ENCODE data around the gene ZNF641. TPM values are rescaled to one million over a fixed set of nuclear protein-coding genes. Genes with fewer than 3 reads are reported as not detected.

ZNF641 gene
- total RNA-seq: 6.5 TPM

DNA sequence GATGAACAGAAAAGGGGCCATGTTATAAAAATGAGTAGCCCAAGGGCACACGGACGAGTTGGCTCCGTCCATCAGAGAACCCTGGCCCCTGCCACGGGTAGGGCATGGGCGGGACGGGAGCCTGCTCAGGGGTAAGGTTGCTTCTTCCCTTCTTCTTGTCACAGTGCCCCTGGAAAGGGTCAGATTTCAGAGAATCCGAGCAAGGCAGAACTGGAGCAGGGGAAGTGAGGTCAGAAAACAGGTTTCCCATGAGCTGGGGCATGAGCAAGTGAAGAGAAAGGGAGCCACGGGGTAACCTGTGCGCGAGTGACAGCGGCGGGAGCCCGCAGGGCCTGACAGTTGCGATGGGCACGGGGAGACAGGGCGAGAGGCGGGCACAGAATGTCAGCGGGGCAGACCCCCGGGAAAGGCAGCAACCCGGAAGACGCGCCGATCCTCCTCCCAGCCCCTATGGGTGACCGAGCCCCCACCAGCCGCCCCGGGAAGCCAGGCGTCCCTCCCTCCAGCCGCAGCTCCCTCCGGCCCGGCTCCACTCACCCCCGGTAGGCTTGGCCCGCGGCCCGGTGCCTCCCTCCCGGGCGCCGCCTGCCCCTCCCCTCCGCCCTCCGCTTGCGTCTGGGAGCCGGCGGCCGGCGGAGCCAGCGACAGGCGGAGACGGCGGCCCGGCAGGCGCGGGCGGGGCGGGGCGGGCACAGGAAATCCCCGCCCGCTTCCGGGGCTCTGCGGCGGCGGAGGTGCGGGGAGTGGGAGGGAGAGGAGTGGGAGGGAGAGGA is at the start of gene ZNF641:
Gene ZNF641, minus strand, starts transcription at position 671 of the 773 bp plus-strand sequence. CDS start 2,829 bp downstream, outside the sequence.
- ATAC-seq: peak; percentile 92

DNA sequence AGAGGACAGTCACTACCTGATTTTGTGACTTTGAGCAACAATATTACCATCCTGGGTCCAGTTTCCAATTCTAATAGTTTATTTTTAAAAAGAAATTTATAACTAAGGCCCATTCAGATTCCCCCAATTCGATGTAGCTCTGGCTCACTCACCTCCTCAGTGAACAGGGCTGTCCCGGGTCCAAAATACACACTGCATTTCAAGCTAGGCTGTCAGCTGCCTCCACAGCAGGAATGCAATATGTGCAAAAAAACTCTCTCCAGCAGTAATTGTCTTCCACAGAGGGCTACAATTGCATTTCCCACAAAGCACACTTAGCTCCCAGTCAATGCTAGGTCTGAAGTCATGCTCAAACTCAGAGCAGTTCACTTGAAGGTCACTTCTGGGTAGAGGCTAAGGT is 39.3 kb upstream of the ZNF641 start:
- no peak for ATAC-seq

GRCh38 chr12:48389409-48389808 is 38.7 kb upstream of the ZNF641 start:
- no peak for ATAC-seq

- no peak for ATAC-seq
Observed at GRCh38 chr12:48388938-48389337, 38.2 kb upstream of the ZNF641 start.

DNA sequence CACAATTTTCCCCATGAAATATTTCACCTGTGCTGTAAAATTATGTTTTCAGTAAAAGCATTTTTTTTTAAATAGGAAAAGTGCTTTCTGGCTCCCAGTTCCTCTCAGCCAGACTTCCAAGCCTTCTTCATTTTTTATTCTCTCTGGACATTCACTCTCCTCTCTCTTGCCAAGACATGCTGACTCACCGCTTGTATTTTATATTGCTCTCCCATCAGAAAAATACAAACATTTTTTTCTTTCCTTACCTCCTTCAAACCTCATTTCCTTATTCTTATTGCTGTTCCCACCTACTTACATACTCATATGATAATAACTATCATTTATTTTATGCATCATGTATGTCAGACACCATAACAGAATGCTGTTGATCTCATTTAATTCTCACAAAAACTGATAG is 37.7 kb upstream of the ZNF641 start:
- ATAC-seq: no peak

- no peak for ATAC-seq
Observed at GRCh38 chr12:48380596-48380995, 29.9 kb upstream of the ZNF641 start.

GRCh38 chr12:48379794-48380193 is 29.1 kb upstream of the ZNF641 start:
- no peak for ATAC-seq

GRCh38 chr12:48377646-48378045 is 26.9 kb upstream of the ZNF641 start:
- ATAC-seq: no peak

GRCh38 chr12:48374164-48374563 is 23.4 kb upstream of the ZNF641 start:
- no peak for ATAC-seq

DNA sequence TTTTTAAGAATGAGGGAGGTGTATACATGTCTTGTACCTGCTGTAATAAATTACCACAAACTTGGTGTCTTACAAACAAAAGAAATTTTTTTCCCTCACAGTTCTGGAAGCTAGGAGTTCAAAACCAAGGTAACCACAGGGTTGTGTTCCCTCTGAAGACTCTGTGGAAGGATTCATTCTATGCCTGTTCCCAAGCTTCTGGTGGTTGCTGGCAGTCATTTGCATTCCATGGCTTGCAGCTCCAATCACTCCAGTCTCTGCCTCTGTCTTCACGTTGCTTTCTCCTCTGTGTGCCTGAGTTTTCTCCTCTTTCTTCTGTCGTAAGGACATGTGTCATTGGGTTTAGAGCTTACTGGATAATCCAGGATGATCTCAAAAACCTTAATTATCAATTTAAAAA is 15.4 kb upstream of the ZNF641 start:
- ATAC-seq: no peak

DNA sequence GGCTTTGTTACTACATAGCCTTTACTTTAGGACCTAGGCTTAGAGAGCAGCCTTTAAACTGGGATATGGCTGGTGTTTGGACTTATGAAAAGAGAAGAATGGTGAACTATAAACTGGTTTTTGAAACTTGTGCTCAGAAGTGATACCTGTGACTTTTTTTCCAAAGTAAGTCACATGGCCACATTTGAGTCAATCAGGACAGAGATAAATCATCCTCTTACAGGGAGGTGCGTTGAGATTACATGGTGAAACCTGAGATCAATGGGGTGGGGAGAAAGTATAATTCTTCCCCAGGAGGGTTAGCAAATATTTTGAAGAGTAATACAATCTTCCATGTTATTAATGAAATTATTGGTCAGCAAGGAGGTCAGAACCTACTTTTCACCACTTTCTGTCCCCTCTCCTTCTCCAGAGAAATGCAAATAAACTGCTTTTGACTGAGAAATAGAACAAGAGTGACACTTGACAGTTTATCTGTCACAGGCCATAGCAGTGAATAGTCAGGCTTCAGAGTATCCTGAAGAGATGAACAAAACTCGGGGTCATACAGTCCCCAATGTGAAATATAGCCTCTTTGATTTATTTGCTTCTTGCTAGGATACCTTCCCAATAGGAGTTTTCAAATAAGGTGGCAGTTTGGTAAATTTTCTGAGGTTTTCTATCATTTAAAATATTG is 11.1 kb upstream of the ZNF641 start:
- ATAC-seq: no peak

GRCh38 chr12:48358937-48359513 is 8.3 kb upstream of the ZNF641 start:
- no peak for ATAC-seq

DNA sequence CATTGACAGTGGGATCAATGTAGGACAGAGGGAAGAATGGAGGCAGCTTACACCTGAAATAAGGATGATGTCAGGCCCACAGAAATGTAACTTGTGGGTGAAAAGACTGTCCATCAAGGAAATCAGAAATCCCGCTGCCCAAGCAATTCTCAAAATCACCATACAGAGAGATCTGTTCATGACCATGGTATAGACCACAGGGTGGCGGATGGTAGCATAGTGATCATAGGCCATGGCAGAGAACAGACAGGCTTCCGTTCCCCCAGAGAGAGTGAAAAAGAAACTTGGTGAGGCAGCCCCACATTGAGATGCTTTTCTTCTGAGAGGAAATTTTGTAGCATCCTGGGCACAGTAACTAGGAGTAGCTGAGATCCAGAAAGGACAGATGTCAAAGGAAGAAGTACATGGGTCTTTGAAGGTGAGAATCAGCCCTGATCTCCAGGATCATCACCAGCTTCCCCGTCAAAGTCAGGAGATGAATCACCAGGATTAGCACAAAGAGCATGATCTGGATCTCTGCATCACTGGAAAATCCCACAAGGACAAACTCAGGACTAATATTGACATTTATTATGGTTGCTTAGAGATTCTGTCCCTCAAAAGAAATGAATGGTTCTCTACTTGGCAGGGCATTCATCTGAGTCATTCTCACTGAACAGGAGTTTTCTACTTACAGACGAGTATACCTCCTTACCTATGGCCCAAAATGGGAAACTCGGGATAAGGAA is 5.5 kb upstream of the ZNF641 start:
- ATAC-seq: peak; percentile 70

- no peak for ATAC-seq
Observed at GRCh38 chr12:48352157-48352760, 1.5 kb upstream of the ZNF641 start.

DNA sequence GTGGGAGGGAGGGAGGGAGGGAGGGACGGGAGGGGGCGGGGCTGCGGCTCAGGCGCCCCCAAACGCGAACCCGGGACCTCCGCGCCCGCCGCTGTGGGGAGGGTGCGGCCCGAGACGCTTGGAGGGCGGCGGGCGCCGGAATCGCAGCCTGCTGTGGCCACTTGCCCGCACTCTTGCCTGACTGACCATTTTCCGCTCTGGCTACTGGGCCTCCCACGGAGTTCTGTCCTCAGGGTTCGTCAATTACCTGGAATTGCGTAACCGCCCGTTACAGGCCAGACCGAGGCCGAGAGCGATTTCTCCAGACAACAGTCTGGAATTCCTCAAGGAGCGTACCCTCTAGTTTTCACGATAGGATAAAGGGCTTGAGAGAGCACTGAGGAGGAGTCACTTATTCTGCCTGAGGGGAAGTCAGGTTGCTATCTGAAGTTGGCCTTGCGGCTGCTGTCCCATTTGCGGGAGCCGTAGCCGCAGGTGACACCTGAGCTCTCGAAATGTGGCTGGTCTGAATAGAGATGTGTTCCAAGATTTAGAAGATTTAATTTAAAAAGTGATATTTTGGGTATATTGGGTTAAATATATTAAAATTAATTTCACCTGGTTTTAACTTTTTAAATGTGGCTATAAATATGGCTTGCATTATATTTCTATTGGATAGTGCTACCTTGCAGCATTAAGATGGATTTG is 446 bp upstream of the ZNF641 start:
- ATAC-seq: peak; percentile 60

DNA sequence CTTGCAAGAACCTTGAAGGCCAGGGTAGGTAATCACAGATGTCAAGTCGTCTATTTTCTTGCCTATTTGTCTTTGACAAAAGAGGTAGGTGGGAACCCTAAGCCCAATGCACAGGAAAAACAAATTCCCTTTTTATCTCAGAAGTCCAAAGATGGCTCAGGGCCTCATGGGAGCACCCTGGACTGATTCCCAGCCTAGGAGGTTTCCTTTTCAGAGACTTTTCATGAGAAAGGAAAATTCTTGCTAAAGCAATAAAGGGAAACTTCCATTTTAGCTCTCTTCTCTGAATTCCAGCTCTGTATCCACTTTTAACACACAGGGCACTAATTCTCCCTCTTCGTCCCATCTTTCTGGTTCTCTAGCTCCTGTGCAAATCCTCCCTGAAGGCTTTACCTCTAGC is 1.2 kb downstream of the ZNF641 start:
- no peak for ATAC-seq

DNA sequence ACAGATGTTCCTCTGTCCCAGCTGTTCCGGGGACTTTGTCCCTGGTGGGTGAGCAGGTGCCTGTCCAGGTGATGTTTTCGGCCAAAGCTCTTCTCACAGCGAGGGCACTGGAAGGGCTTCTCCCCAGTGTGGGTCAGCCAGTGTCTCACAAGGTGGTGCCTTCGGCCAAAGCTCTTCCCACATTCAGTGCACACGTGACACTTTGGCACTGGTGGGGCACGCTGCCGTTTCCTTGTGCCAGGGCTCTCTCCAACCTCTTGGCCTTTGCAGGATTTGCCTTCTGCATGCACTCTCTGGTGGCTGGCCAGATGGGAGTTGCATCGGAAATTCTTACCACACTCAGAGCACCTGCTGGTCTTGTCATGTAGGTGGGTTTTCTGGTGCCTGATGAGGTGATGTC is 7.7 kb downstream of the ZNF641 start:
- no peak for ATAC-seq

DNA sequence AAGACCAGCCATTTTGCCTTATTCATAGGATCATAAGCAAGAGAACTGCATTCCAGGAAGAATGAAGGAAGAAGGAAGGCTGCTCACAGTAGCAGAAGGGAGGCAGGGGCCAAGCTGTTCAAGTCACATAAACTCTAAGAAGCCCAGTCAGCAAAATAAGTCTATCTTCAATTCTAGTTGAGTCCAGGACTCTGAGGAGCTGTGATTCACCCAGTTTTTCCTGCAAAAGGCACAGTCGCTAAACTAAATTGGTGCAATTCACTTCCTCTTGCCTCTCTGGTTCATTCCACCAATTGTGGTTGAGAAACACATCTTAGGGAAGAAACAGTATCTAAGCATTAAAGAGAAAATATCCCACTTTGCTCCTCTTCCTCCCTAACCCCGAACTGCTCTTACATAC is 9.8 kb downstream of the ZNF641 start:
- no peak for ATAC-seq

DNA sequence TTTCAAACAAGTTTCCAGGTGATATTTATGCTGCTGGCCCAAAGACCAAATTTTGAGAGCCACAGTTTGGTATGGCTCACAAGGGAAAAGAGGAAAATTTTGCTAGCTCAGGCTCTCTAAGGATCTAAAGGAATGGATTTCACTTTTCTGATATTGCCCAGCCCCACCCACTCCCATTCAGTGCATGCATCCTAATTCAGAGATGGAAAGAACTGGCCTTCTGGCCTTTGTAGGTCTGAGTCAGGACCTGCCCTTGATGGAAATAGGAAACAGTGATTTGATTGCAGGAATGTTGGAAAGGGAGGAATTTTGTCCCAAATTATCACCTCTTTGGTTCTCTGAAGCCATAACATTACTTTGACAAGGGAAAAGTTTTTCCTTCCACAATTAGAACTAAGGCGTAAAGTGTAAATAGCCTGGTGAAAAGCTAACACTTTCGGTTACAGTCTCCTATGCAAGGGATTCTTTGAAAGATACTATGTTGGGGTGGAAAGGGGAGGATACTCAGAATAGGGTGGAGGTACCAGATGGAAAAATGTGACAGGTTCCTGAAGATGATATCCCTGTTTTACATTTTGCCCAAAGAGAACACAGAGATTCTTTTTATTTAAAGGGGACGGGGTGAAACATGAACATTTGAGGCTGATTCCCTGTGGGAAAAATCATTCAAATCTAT is 11.1 kb downstream of the ZNF641 start:
- no peak for ATAC-seq

DNA sequence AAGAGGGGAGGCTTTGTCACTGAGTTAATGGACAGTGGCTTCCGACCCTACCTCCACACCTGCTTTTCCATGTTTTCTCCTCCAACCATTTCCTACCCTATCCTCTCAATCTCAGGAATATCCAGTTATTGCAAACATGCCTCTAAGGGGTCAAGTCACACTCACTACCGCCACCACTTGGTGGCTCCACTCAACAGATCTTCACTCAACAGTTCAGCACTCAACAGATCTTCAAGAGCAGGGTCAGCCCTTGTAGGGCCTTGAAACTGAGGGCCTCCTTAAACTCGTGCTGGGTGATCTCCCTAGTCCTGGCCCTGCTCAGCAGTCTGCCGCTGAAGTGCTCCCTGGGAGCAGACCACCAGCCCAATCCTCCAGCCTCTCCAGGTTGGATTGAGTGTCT is 14.2 kb downstream of the ZNF641 start:
- ATAC-seq: no peak

DNA sequence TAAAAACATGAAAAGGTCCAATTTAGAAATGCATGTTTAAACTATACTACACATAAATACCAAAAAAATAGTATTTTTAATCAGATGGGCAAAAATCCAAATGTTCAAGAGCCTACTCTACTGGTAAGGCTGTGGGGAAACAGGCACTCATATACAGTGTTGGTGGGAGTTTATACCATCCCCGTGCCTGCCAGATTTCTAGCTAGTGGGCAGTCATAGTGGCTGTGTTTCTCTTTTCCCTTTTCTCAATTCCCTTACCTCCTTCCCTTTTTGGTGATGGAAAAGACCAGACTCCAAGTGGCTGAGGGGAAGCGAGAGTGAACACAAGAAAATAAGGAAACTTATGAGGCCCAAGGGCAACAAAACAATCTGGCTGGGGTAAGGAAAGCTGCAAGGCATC is 14.7 kb downstream of the ZNF641 start:
- ATAC-seq: no peak

DNA sequence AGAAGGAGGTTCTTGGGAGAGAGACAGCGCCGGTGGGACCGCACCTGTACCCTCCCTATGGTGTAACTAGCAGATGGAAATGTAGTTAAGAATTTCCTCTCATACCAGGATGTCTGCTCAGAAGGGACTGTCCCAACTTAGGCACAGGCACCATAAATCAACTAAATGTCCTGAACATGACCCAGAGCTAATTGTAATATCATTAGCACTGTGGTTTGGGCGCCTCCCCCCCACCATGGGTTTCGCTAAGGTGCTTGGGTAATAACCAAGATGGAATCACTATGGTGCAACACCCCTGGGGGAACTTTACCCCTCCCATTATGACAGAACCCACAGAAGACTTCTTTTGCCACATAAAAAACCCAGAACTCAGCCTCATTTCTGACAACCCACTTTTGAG is 15.9 kb downstream of the ZNF641 start:
- peak; percentile 74 for ATAC-seq
